GM10266 (cell line): Measurements from ENCODE around the gene CBFA2T2.
"Not testable (repeated sequence)": the region's sequence is repeated elsewhere in the genome, so short reads cannot be mapped to it uniquely, and the experiment has no call there.

Experiments
- DNase-seq: peaks from one replicate; pipeline ENCODE4 v3.0.0; 2012; ENCODE audit errors: extremely low spot score
- CTCF ChIP-seq: IDR thresholded peaks from 2 replicates; pipeline ENCODE4 v1.5.1; 2012; ENCODE audit warnings: mild to moderate bottlenecking, low read depth; ENCODE audit not compliant: control insufficient read depth, insufficient read depth; ENCODE audit errors: missing control alignments

Gene CBFA2T2

GRCh38 chr20:33482581-33482980 is 7.3 kb upstream of the CBFA2T2 start:
- DNase-seq = no peak
- TF ChIP-seq CTCF = no peak

- not testable (repeated sequence) for DNase-seq
These were observed 6.7 kb upstream of the CBFA2T2 start for GRCh38 chr20:33483186-33483585.

GRCh38 chr20:33488201-33488600 is 1.7 kb upstream of the CBFA2T2 start:
- no peak for DNase-seq
- no peak for TF ChIP-seq CTCF

- not testable (repeated sequence) for DNase-seq
These were observed 1.0 kb upstream of the CBFA2T2 start for GRCh38 chr20:33488661-33489494.

- DNase-seq = peak; percentile 99
- TF ChIP-seq CTCF = no peak
These were observed 337 bp upstream of the CBFA2T2 start for GRCh38 chr20:33489495-33490022.

- DNase-seq = no peak
- TF ChIP-seq CTCF = no peak
These were observed 1.2 kb downstream of the CBFA2T2 start for GRCh38 chr20:33490934-33491656.

GRCh38 chr20:33493076-33493766 is 3.3 kb downstream of the CBFA2T2 start:
- no peak for DNase-seq
- TF ChIP-seq CTCF = no peak

GRCh38 chr20:33496776-33497175 is 6.9 kb downstream of the CBFA2T2 start:
- DNase-seq = not testable (repeated sequence)
